HepG2 (cell line): ENCODE data around the gene L3MBTL3. TPM values are rescaled to one million over a fixed set of nuclear protein-coding genes. Genes with fewer than 3 reads are reported as not detected.

Source experiments
- ATAC-seq: fragments of 200-7000 bp; cut with Tn5 transposase; 3 replicates; pipeline ENCODE4 v1.9.1; 2020; ENCODE audit warnings: mild to moderate bottlenecking, moderate library complexity
- BruUV-seq: library from RNA; stranded (reverse); fragments of 400-500 nt; replicated peaks from 2 replicates; lab custom pipeline; 2021; lab: Mats Ljungman, UMichigan
- CTCF ChIA-PET: fragments of 300-600 bp; formaldehyde crosslinking; extraction: SDS; loops from one replicate; lab custom pipeline; 2021; ENCODE audit warnings: low total read pairs, inconsistent platforms, low intra/inter-chr PET ratio; lab: Yijun Ruan, JAX
- POLR2A ChIA-PET: fragments of 350-600 bp; sonication (Branson Sonifier 250); formaldehyde crosslinking; loops from one replicate; lab custom pipeline; 2020; ENCODE audit warnings: antibody characterized with exemption, inconsistent platforms; lab: Yijun Ruan, JAX
- DNase-seq: peaks from one replicate; pipeline ENCODE4 v3.0.0-alpha.2; 2015; ENCODE audit warnings: low spot score
- FAIRE-seq: peaks from 3 replicates; lab custom pipeline; 2011; peaks lifted over from hg19 to GRCh38; lab: Jason Lieb, UNC
- H2AFZ ChIP-seq: one replicate; pipeline ENCODE4 v1.6.1; 2011; ENCODE audit warnings: low read length, inconsistent platforms
- H3K27ac ChIP-seq: fragments of 300-600 bp; 3 replicates; pipeline ENCODE4 v1.8.0; 2011; ENCODE audit warnings: mixed run types, mild to moderate bottlenecking, mixed read lengths, low read length, inconsistent platforms; ENCODE audit not compliant: insufficient read depth; ENCODE audit errors: extremely low read length
- H3K27me3 ChIP-seq, 2 experiments: fragments of 200-600 bp in 1 of 2; 2 replicates in 1 of 2; 3 replicates in 1 of 2; pipeline versions ENCODE4 v1.6.0 to v1.8.0; 2011; ENCODE audit warnings: low read length in 2 of 2, mild to moderate bottlenecking in 2 of 2, moderate library complexity in 2 of 2, inconsistent platforms in 1 of 2; ENCODE audit not compliant: insufficient read depth in 2 of 2, control insufficient read depth in 1 of 2
- H3K36me3 ChIP-seq, 2 experiments: fragments of 200-600 bp in 1 of 2; replicated peaks in 1 of 2; 2 replicates in 1 of 2; 3 replicates in 1 of 2; pipeline versions ENCODE4 v1.5.1 to v1.8.0; 2011; ENCODE audit warnings: low read length in 2 of 2, inconsistent platforms in 1 of 2; ENCODE audit not compliant: insufficient read depth in 2 of 2, control insufficient read depth in 1 of 2
- H3K4me1 ChIP-seq: 2 replicates; pipeline ENCODE4 v1.5.1; 2012; ENCODE audit warnings: low read length, inconsistent platforms; ENCODE audit not compliant: insufficient read depth
- H3K4me2 ChIP-seq: 2 replicates; pipeline ENCODE4 v1.6.0; 2011; ENCODE audit warnings: low read depth, low read length, inconsistent platforms
- H3K4me3 ChIP-seq, 3 experiments: fragments of 200-600 bp in 1 of 3; sonication (generic), shearing (Covaris generic) in 1 of 3; replicated peaks in 1 of 3; 2 replicates each; pipeline ENCODE4 v1.5.1; 2011 to 2016; ENCODE audit warnings: low read length in 3 of 3, inconsistent platforms in 2 of 3, low read depth in 2 of 3, mild to moderate bottlenecking in 2 of 3, control low read depth in 1 of 3, mixed read lengths in 1 of 3; ENCODE audit not compliant: insufficient read depth in 1 of 3
- H3K79me2 ChIP-seq: one replicate; pipeline ENCODE4 v1.6.1; 2011; ENCODE audit warnings: low read length, inconsistent platforms; ENCODE audit not compliant: insufficient read depth
- H3K9ac ChIP-seq: 2 replicates; pipeline ENCODE4 v1.6.0; 2011; ENCODE audit warnings: mild to moderate bottlenecking, low read depth, low read length, inconsistent platforms; ENCODE audit not compliant: insufficient read depth
- H3K9me3 ChIP-seq: 2 replicates; pipeline ENCODE4 v1.5.1; 2012; ENCODE audit warnings: mild to moderate bottlenecking, low read length
- H4K20me1 ChIP-seq: 2 replicates; pipeline ENCODE4 v1.6.0; 2011; ENCODE audit warnings: inconsistent platforms, mild to moderate bottlenecking, low read length, moderate library complexity; ENCODE audit not compliant: insufficient read depth
- CBX2 ChIP-seq, 2 experiments: fragments of 200-600 bp in 1 of 2; sonication (generic); formaldehyde crosslinking in 1 of 2; IDR thresholded peaks; 2 replicates each; pipeline versions ENCODE4 v1.7.0 to v1.8.1; 2018 to 2022; ENCODE audit warnings: low read depth in 2 of 2, low read length in 1 of 2, mild to moderate bottlenecking in 1 of 2, missing genetic modification reagents in 1 of 2
- CENPT ChIP-seq: sonication (generic); formaldehyde crosslinking; IDR thresholded peaks from 2 replicates; pipeline ENCODE4 v1.8.0; 2022; ENCODE audit warnings: low read depth, mild to moderate bottlenecking, moderate library complexity, missing genetic modification reagents
- ELF3 ChIP-seq: IDR thresholded peaks from 2 replicates; pipeline ENCODE4 v1.6.1; 2016; ENCODE audit warnings: missing genetic modification reagents, missing compliant biosample characterization
- GATAD2A ChIP-seq: IDR thresholded peaks from 2 replicates; pipeline ENCODE4 v1.6.1; 2016
- PITX1 ChIP-seq: sonication (generic); formaldehyde crosslinking; IDR thresholded peaks from 2 replicates; pipeline ENCODE4 v1.5.1; 2020; ENCODE audit warnings: mild to moderate bottlenecking, missing genetic modification reagents
- ZFAT ChIP-seq: sonication (generic); formaldehyde crosslinking; conservative IDR thresholded peaks from 2 replicates; pipeline ENCODE4 v1.8.1; 2023; ENCODE audit warnings: missing genetic modification reagents, inconsistent platforms
- ZNF101 ChIP-seq: sonication (generic); formaldehyde crosslinking; IDR thresholded peaks from 2 replicates; pipeline ENCODE4 v1.4.0; 2020; ENCODE audit warnings: mild to moderate bottlenecking, low read depth, missing genetic modification reagents, borderline replicate concordance
- ZNF562 ChIP-seq: sonication (generic); formaldehyde crosslinking; IDR thresholded peaks from 2 replicates; pipeline ENCODE4 v1.8.0; 2022; ENCODE audit warnings: missing genetic modification reagents, borderline replicate concordance
- ZNF629 ChIP-seq: sonication (generic); formaldehyde crosslinking; conservative IDR thresholded peaks from 2 replicates; pipeline ENCODE4 v1.5.0; 2020; ENCODE audit warnings: missing genetic modification reagents
- ZNF678 ChIP-seq: sonication (generic); formaldehyde crosslinking; IDR thresholded peaks from 2 replicates; pipeline ENCODE4 v1.4.0; 2020; ENCODE audit warnings: mild to moderate bottlenecking, missing genetic modification reagents
- WGBS: methylation state at CpG from one replicate; pipeline ENCODE4 v1.1.6; 2017; ENCODE audit warnings: low lambda C conversion rate; 5-methylcytosine and 5-hydroxymethylcytosine counted together
- in situ Hi-C: cut with HindIII; loops from 2 replicates; pipeline ENCODE4 v1.10.0; 2017; ENCODE audit warnings: low pct_unique_long_range_greater_than_20kb; ENCODE audit not compliant: extremely low pct_ligation_motif_present
- intact Hi-C: fragments of 100-400 bp; cut with micrococcal nuclease; formaldehyde crosslinking; loops from one replicate; pipeline ENCODE4 v1.10.0; 2022; ENCODE audit not compliant: unreplicated experiment
- polyA plus RNA-seq, 8 experiments: library from polyadenylated mRNA; depleted of rRNA in 3 of 8; stranded (reverse) in 7 of 8; unstranded in 1 of 8; fragments of >200 nt; fragmentation: Illumina TruSeq in 4 of 8; extraction: Trizol in 4 of 8; gene quantifications; 2 replicates each; pipeline versions ENCODE4 v1.2.1 to v1.2.3, GENCODE V29; 2011 to 2016; ENCODE audit warnings: low read depth in 4 of 8, missing spikeins in 1 of 8, mixed read lengths in 1 of 8; ENCODE audit not compliant: insufficient read depth in 1 of 8
- total RNA-seq, 5 experiments: library from RNA; depleted of rRNA; stranded (reverse); fragments of >200 nt; fragmentation: Illumina TruSeq; extraction: Trizol; gene quantifications; 2 replicates each; pipeline ENCODE4 v1.2.3, GENCODE V29; 2016; ENCODE audit warnings: low read depth in 1 of 5
- TF ChIP-seq, protein P1 (sequence below): sonication (generic); formaldehyde crosslinking; IDR thresholded peaks from 2 replicates; pipeline ENCODE4 v1.8.1; 2023; ENCODE audit warnings: missing genetic modification reagents, inconsistent platforms, borderline replicate concordance
- TF ChIP-seq, protein P2 (sequence below): sonication (generic); formaldehyde crosslinking; IDR thresholded peaks from 2 replicates; pipeline ENCODE4 v1.5.0; 2020; ENCODE audit warnings: mild to moderate bottlenecking, missing genetic modification reagents, moderate library complexity

L3MBTL3 gene
- total and polyA plus RNA-seq, 2 of the 13 experiments (the other 11 are each of a cell fraction or from before 2014, with no cell fraction given): 1.5 to 2.5 TPM

DNA sequence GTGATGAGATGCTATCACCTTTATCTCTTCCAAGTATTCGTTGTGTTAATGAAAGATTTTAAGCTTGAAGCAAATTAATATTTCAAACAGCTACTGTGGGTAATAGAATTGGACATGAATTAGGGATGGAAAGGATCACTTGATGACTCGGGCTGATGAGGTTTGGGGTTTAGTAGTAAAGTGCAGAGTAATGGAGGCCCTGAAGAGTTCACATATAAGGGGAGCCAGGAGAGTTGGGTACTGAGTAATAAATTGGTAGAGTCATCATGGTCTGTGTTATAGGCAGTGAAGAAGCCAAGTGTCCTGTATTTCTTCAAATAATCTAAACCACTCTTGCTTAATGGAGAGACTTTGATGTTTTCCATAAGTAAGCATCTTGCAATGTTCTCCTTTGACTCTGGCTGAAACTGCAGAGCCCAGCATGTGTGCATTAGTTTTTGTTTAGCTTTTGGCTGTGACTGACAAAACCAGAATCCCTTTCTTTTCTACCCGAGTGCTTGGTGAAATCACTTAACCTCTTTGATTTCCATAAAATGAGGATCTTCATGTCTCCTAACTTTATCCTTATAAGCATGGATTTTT, 57.6 kb downstream of the L3MBTL3 start (continued):
- TF ChIP-seq ELF3: no peak
- no peak for TF ChIP-seq CENPT
- no peak for TF ChIP-seq ZNF629 (CRISPR knock-in tag)
- no peak for TF ChIP-seq ZFAT (CRISPR knock-in tag)
- TF ChIP-seq CBX2 (IDR thresholded peaks at IDR 0.05; ENCODE audit: low read depth, low read length): no peak
- no peak for TF ChIP-seq CBX2 (CRISPR knock-in tag; IDR thresholded peaks at IDR 0.05; ENCODE audit: low read depth)
- TF ChIP-seq ZNF101: no peak
- no peak for TF ChIP-seq ZNF678 (CRISPR knock-in tag)
- TF ChIP-seq GATAD2A (CRISPR knock-in tag): no peak
- TF ChIP-seq, protein P1, sequence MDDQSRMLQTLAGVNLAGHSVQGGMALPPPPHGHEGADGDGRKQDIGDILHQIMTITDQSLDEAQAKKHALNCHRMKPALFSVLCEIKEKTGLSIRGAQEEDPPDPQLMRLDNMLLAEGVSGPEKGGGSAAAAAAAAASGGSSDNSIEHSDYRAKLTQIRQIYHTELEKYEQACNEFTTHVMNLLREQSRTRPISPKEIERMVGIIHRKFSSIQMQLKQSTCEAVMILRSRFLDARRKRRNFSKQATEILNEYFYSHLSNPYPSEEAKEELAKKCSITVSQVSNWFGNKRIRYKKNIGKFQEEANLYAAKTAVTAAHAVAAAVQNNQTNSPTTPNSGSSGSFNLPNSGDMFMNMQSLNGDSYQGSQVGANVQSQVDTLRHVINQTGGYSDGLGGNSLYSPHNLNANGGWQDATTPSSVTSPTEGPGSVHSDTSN (CRISPR knock-in tag): no peak
- no peak for TF ChIP-seq ZNF562 (CRISPR knock-in tag)

GRCh38 chr6:130076512-130076911, 58.1 kb downstream of the L3MBTL3 start:
- ChIA-PET POLR2A (no interaction called here), CTCF (no interaction called here)
- no peak for ATAC-seq
- Histone ChIP-seq H3K27ac (no peak overlapping the region), H3K9ac (no peak overlapping the region), H4K20me1 (no peaks in the 10 kb centered on the region), H3K4me3 (no peak overlapping the region), H3K36me3 (no peaks in the 10 kb centered on the region), H3K79me2 (no peaks in the 10 kb centered on the region), H2AFZ (no peak overlapping the region), H3K4me2 (no peak overlapping the region), H3K9me3 (no peaks in the 10 kb centered on the region), H3K4me1 (no peaks in the 10 kb centered on the region), H3K27me3 (no peaks in the 10 kb centered on the region)
- 14% methylated on average over 2 of the region's 2 CpGs for WGBS
- no peak for TF ChIP-seq PITX1 (CRISPR knock-in tag)
- TF ChIP-seq, protein P2, sequence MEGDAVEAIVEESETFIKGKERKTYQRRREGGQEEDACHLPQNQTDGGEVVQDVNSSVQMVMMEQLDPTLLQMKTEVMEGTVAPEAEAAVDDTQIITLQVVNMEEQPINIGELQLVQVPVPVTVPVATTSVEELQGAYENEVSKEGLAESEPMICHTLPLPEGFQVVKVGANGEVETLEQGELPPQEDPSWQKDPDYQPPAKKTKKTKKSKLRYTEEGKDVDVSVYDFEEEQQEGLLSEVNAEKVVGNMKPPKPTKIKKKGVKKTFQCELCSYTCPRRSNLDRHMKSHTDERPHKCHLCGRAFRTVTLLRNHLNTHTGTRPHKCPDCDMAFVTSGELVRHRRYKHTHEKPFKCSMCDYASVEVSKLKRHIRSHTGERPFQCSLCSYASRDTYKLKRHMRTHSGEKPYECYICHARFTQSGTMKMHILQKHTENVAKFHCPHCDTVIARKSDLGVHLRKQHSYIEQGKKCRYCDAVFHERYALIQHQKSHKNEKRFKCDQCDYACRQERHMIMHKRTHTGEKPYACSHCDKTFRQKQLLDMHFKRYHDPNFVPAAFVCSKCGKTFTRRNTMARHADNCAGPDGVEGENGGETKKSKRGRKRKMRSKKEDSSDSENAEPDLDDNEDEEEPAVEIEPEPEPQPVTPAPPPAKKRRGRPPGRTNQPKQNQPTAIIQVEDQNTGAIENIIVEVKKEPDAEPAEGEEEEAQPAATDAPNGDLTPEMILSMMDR (CRISPR knock-in tag): 0 out of 2 replicates have a peak, but pooled peaks have one; percentile 5
- intact Hi-C loops (no loop called here), in situ Hi-C loops (no loop called here)
- peak; percentile 6 for DNase-seq
- no peak for FAIRE-seq
- BruUV-seq: no TSS peak
